Nucleus accumbens (tissue), 56 donors: ENCODE measurements around the gene AARSD1.
"Not testable (repeated sequence)": the region's sequence is repeated elsewhere in the genome, so short reads cannot be mapped to it uniquely, and the experiment has no call there.

ENCODE experiments used
- DNase-seq, 56 donors: peaks; one replicate each; lab custom pipeline; 2025; lab: John Stamatoyannopoulos, UW

Gene AARSD1

DNA sequence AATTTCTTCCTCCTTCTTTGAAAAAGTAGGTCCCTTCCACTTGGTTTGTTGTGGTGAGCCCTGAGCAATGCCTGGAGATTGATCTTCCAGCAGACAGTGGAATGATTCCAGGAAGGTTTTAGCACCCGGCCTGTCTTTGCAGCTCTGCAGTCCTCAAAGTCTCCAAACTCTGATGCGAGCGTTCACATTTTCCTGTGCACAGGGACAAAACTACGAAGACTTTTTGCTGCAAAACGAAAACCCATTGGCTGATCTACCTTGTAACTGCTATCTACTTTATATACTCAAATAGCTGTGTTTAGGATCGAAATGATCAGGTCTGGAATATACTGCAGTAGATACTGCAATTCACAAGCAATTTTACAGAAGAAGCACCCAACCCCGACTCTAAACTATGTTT, 42.0 kb downstream of the AARSD1 start:
- DNase-seq: no peak

- DNase-seq: no peak
Observed at GRCh38 chr17:42920922-42921321, 43.3 kb downstream of the AARSD1 start.

GRCh38 chr17:42920106-42920900, 44.0 kb downstream of the AARSD1 start:
- DNase-seq: no peak

- DNase-seq: not testable (repeated sequence)
Observed at GRCh38 chr17:42919522-42920077, 44.7 kb downstream of the AARSD1 start.

GRCh38 chr17:42918902-42919521, 45.2 kb downstream of the AARSD1 start:
- DNase-seq: no peak

DNA sequence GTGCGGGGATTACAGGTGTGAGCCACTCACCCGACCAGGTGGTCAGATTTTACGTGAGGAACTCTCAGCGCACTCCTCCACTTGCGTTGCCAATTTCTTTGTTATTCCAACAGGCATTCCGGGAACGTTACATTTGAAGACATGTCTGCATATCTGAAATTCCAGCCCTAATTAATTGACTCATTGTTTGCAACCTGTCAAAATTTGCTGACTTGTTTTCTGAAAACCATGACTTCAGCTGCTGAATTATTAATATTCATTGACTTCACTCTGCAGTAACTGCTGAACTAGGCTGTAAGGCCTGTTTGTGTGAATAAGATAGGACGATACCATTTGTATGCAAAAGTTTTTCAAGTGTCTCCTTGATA, 47.0 kb downstream of the AARSD1 start:
- no peak for DNase-seq

GRCh38 chr17:42916388-42917235, 47.6 kb downstream of the AARSD1 start:
- DNase-seq: not testable (repeated sequence)

- not testable (repeated sequence) for DNase-seq
Observed at GRCh38 chr17:42915288-42915687, 49.0 kb downstream of the AARSD1 start.

- DNase-seq: no peak
Observed at GRCh38 chr17:42913981-42914617, 50.2 kb downstream of the AARSD1 start.

GRCh38 chr17:42913522-42913921, 50.7 kb downstream of the AARSD1 start:
- DNase-seq: no peak

DNA sequence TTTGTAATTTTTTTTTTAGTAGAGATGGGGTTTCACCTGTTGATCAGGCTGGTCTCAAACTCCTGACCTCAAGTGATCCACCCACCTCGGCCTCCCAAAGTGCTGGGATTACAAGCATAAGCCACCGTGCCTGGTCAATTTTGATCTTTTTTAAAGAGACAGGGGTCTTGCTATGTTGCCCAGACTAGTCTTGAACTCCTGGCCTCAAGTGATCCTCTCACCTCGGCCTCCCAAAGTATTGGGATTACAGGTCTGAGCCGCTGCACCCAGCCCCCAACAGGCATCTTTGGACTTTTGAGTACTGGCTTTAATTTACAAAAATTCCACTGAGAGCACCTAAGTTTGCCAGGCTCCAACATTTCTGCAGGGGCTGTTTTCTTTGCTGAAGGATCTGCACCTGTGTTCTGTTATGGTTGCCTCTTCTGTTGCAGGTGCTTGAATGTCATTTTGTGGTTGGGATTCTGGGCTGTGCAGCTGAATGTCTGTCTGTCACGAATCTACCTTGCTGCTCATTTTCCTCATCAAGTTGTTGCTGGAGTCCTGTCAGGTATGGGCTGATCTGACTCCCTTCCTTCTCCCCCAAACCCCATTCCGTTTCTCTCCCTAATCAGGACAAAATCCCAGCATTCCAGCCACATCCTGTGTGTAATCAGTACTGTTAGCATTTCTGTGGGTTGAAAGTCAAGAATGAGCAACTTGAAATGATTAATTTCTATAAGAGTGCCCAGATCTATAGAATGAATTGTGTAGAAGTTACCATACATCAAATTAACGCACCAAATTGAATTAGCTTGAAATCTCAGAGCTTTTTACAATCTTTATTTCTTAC, 55.2 kb downstream of the AARSD1 start:
- no peak for DNase-seq

DNA sequence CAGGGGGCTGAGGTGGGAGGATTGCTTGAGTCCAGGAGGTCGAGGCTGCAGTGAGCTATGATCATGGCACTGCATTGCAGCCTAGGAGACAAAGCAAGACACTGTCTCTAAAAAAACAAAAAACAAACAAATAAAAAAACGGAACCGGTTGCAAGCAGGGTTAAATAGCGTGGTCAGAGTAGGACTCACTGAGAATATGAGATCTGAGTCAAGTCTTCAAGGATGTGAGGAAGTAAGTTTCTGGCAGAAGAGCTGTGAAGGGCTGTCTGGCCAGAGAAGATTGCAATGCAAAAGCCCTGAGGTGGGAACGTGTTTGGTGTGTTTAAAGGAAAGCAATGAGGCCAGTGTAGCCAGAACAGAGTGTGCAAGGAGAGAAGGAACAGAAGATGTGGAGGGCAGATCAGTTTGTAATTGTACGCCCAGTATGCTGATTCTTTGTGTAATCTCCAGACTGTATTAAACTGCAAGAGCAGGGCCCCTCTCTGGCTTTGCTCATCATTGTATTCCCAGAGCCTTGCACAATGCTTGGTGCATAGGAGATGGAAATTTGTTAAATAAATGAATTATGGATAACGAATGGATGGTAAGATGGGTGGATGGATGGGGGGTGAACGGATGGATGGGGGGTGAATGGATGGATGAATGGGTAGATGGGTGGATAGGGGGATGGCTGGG, 57.3 kb downstream of the AARSD1 start:
- no peak for DNase-seq

GRCh38 chr17:42904110-42904469, 60.2 kb downstream of the AARSD1 start:
- DNase-seq: no peak

DNA sequence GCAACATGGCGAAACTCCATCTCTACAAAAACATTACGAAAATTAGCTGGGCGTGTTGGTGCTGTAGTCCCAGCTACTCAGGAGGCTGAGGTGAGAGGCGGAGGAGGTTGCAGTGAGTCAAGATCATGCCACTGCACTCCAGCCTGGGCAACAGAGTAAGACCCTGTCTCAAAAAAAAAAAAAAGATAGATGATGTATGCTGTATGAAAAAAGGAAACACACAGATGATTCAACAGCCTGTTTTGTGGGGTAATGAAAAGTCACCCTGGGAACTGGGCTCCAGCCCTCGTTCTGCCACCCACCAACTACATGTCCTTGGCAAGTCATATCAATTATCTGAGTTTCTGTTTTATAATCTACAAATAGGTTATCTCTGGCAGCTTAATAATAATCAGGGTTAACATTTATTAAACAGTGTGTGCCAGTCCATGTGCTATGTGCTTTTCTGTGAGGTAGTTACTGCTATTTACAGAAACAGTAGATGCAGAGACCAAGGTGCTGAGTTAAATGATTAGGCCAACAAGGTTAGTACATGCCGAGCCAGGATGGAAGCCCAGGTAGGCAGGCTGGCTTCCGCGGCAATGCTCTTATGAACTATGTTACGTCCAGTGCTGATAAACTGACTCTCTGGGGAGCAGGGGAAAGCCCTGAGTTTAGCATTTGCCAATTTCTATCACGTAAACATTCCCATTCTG, 62.6 kb downstream of the AARSD1 start:
- no peak for DNase-seq
